Measurements from ENCODE around the gene THAP4.

DNA sequence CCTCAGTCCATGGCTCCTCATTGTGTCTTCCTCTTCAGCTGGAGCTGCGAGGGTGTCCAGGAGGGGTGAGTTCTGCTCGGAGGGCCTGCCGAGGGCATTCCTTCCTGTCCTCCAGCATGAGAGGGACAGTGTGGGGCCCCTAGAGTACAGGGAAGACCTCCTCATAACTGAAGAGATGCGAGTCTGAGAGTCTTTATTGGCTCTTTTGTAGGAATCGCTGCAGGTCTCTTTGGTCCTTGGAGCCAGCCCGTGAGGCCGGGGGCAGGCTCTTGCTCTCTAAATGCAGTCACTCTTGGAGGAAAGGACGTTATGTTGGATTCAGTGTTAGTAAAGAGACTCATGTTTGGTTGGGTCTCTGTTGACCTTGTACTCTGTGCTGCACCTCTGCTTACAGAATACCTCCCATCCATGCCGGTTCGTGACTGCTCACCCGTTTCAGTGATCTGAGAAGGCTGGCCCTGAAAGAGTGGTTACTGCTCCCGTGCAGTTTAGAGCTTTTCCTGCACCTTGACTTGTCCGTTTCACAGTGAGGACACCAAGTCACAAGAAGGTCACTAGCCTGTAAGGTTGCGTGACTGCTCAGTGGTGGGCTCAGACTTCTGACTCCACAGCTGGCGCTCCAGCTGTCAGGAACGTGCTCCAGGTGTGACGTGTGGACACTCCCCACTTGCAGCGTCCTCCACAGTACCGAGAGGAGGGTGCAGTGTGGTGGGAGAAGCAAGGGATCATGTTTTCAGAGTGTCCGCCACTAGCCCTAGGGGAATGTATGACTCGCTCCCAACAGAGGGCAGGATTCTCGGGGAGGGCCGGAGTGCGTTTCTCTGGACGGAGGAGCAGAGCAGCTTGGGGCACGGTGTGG lies 8.3 kb upstream of the THAP4 start:
- TF ChIP-seq ZNF274 (IDR thresholded peaks at IDR 0.05; ENCODE audit: low read depth, low read length) (no peak), JUND (IDR thresholded peaks at IDR 0.05) (no peak), SIN3A (IDR thresholded peaks at IDR 0.05; ENCODE audit: low read depth) (no peak), CTCF (IDR thresholded peaks at IDR 0.05 in 2 of 3, conservative IDR thresholded peaks at IDR 0.05 in 1 of 3; ENCODE audit: borderline replicate concordance in 1 of 3, insufficient read depth in 1 of 3, low read depth in 2 of 3, low read length in 2 of 3) (no peak), YY1 (IDR thresholded peaks at IDR 0.05; ENCODE audit: extremely low read depth, insufficient replicate concordance, low read depth, low read length) (no peak), CEBPB (IDR thresholded peaks at IDR 0.05; ENCODE audit: low read depth) (no peak), FOSL1 (IDR thresholded peaks at IDR 0.05; ENCODE audit: low read depth) (no peak), MAX (IDR thresholded peaks at IDR 0.05) (no peak), POLR2A (IDR thresholded peaks at IDR 0.05; ENCODE audit: borderline replicate concordance, extremely low read depth, insufficient read depth, insufficient read length) (no peak)

Data from HCT116 (cell line).